ENCODE results near the gene ZNF615.
"Not testable (repeated sequence)": the region's sequence is repeated elsewhere in the genome, so short reads cannot be mapped to it uniquely, and the experiment has no call there.

- TF ChIP-seq CTCF, POLR2A (IDR thresholded peaks at IDR 0.05): not testable (repeated sequence)
Measured at GRCh38 chr19:52024478-52024877, 16.5 kb upstream of the ZNF615 start.

All from tibial nerve (tissue), 3 donors.